Body of pancreas (tissue), 4 donors: ENCODE data around the gene PANK3.

Source experiments
- CTCF ChIP-seq, 7 experiments: fragments of 450-650 bp in 4 of 7; fragments of 200-600 bp in 3 of 7; sonication (generic) in 3 of 7; IDR thresholded peaks; one replicate each; pipeline ENCODE4 v1.5.1; 2016 to 2019; ENCODE audit warnings: antibody characterized with exemption in 7 of 7
- POLR2A ChIP-seq, 3 donors: fragments of 450-650 bp; IDR thresholded peaks; one replicate each; pipeline ENCODE4 v1.6.1; 2016; ENCODE audit warnings: antibody characterized with exemption in 3 of 3, mild to moderate bottlenecking in 2 of 3

- TF ChIP-seq CTCF (IDR thresholded peaks at IDR 0.05) (no peak), POLR2A (IDR thresholded peaks at IDR 0.05) (no peak)
These were observed 8.8 kb upstream of the PANK3 start for GRCh38 chr5:168587987-168588386.
